WTC11 (cell line): ENCODE results near the gene FNBP1L. TPM values are rescaled to one million over a fixed set of nuclear protein-coding genes. Genes with fewer than 3 reads are reported as not detected.

Experiments used
- ATAC-seq: fragments of 200-7000 bp; cut with Tn5 transposase; 2 replicates; pipeline ENCODE4 v1.10.0; 2021; ENCODE audit warnings: mild to moderate bottlenecking, moderate library complexity
- CTCF ChIA-PET: fragments of 300-600 bp; sonication (Branson Sonifier 250); formaldehyde crosslinking; loops from one replicate; lab custom pipeline; 2021; ENCODE audit warnings: antibody characterized with exemption; lab: Charles Lee
- POLR2A ChIA-PET: fragments of 350-600 bp; sonication (Branson Sonifier 250); formaldehyde crosslinking; loops from one replicate; lab custom pipeline; 2021; ENCODE audit warnings: antibody characterized with exemption; lab: Charles Lee
- DNase-seq: peaks from one replicate; pipeline ENCODE4 v3.0.0; 2021; ENCODE audit warnings: low spot score
- H3K27ac Mint-ChIP-seq: 2 replicates; pipeline ENCODE4 v1.8.0; 2021; ENCODE audit warnings: mixed read lengths
- H3K27me3 Mint-ChIP-seq: 2 replicates; pipeline ENCODE4 v1.8.0; 2021; ENCODE audit warnings: low read depth, mild to moderate bottlenecking, moderate library complexity, mixed read lengths
- H3K36me3 Mint-ChIP-seq: 2 replicates; pipeline ENCODE4 v1.8.0; 2021; ENCODE audit warnings: mixed read lengths
- H3K4me1 Mint-ChIP-seq: 2 replicates; pipeline ENCODE4 v1.8.0; 2022; ENCODE audit warnings: mixed read lengths
- H3K4me3 Mint-ChIP-seq: 2 replicates; pipeline ENCODE4 v1.8.0; 2021; ENCODE audit warnings: mild to moderate bottlenecking, moderate library complexity, mixed read lengths
- H3K9me3 Mint-ChIP-seq: 2 replicates; pipeline ENCODE4 v1.8.0; 2021; ENCODE audit warnings: mixed read lengths
- E2F5 ChIP-seq: sonication (generic); formaldehyde crosslinking; IDR thresholded peaks from 2 replicates; pipeline ENCODE4 v1.8.1; 2022; ENCODE audit warnings: mild to moderate bottlenecking, moderate library complexity, missing genetic modification reagents
- ERG ChIP-seq: fragments of 250-450 bp; sonication (Bioruptor Pico); IDR thresholded peaks from 2 replicates; pipeline ENCODE4 v1.8.0; 2021; ENCODE audit warnings: mild to moderate bottlenecking
- FOXP1 ChIP-seq: sonication (generic); formaldehyde crosslinking; IDR thresholded peaks from 2 replicates; pipeline ENCODE4 v1.8.0; 2022; ENCODE audit warnings: missing genetic modification reagents, mild to moderate bottlenecking, moderate library complexity, borderline replicate concordance
- HMGXB4 ChIP-seq: sonication (generic); formaldehyde crosslinking; IDR thresholded peaks from 2 replicates; pipeline ENCODE4 v1.8.1; 2023; ENCODE audit warnings: mild to moderate bottlenecking, moderate library complexity, missing genetic modification reagents
- PRDM15 ChIP-seq: sonication (generic); formaldehyde crosslinking; IDR thresholded peaks from 2 replicates; pipeline ENCODE4 v1.8.0; 2022; ENCODE audit warnings: missing genetic modification reagents
- PREB ChIP-seq: sonication (generic); formaldehyde crosslinking; IDR thresholded peaks from 2 replicates; pipeline ENCODE4 v1.8.1; 2022; ENCODE audit warnings: mild to moderate bottlenecking, missing genetic modification reagents, moderate library complexity, borderline replicate concordance
- RELA ChIP-seq: sonication (generic); formaldehyde crosslinking; IDR thresholded peaks from 2 replicates; pipeline ENCODE4 v1.8.1; 2022; ENCODE audit warnings: missing genetic modification reagents, mild to moderate bottlenecking, borderline replicate concordance
- SP1 ChIP-seq: sonication (generic); formaldehyde crosslinking; conservative IDR thresholded peaks from 2 replicates; pipeline ENCODE4 v1.8.1; 2022; ENCODE audit warnings: missing genetic modification reagents
- TEAD4 ChIP-seq: sonication (generic); formaldehyde crosslinking; IDR thresholded peaks from 2 replicates; pipeline ENCODE4 v1.8.0; 2022; ENCODE audit warnings: mild to moderate bottlenecking, missing genetic modification reagents
- ZNF532 ChIP-seq: fragments of 250-450 bp; sonication (Bioruptor Pico); IDR thresholded peaks from 2 replicates; pipeline ENCODE4 v1.9.0; 2021; ENCODE audit warnings: mild to moderate bottlenecking, borderline replicate concordance
- total RNA-seq: library from RNA; stranded (reverse); gene quantifications from 3 replicates; pipeline ENCODE4 v1.2.3, GENCODE V29; 2021

Gene FNBP1L
- total RNA-seq, 1 experiment from 2014 or later = 79.1 TPM

- Mint-ChIP-seq H3K4me1 (peaks cover 54% of the 10 kb centered on the region), H3K9me3 (peaks cover 4% of the 10 kb centered on the region), H3K36me3 (peaks cover 14% of the 10 kb centered on the region), H3K27ac (peak overlapping the region; percentile 67; the same call in 1 of the 2 replicates), H3K4me3 (no peak overlapping the region), H3K27me3 (no peaks in the 10 kb centered on the region)
- ChIA-PET POLR2A (interaction anchor here (0.6 kb wide), 2 partner anchors 29 to 85 kb away, joined by 3 to 7 read pairs; no protein-coding TSS in a partner anchor), CTCF (interaction anchor here (1.5 kb wide), 1 partner anchor 154 kb away, joined by 4 read pairs; no protein-coding TSS in a partner anchor)
- TF ChIP-seq ZNF532 (CRISPR knock-in tag) = no peak
- TF ChIP-seq E2F5 (CRISPR knock-in tag) = no peak
- no peak for TF ChIP-seq RELA (CRISPR knock-in tag)
- TF ChIP-seq FOXP1 = no peak
- TF ChIP-seq SP1 = no peak
- no peak for TF ChIP-seq HMGXB4 (CRISPR knock-in tag)
- TF ChIP-seq PREB = no peak
- TF ChIP-seq ERG = no peak
- DNase-seq (no peak), ATAC-seq (no peak)
Measured at GRCh38 chr1:93459126-93459525, 11.2 kb downstream of the FNBP1L start.

GRCh38 chr1:93461236-93461635, 13.3 kb downstream of the FNBP1L start:
- no peak for DNase-seq
- H3K27me3 Mint-ChIP-seq = no peaks in the 10 kb centered on the region
- TF ChIP-seq PRDM15 (CRISPR knock-in tag) (no peak), SP1 (no peak), ERG (no peak), TEAD4 (CRISPR knock-in tag) (no peak)
- CTCF ChIA-PET = no interaction called here
- H3K4me3 Mint-ChIP-seq = no peak overlapping the region
- H3K4me1 Mint-ChIP-seq = peaks cover 46% of the 10 kb centered on the region
- POLR2A ChIA-PET = no interaction called here
- H3K36me3 Mint-ChIP-seq = peaks cover 27% of the 10 kb centered on the region
- peak overlapping the region; percentile 63; the same call in 1 of the 2 replicates for H3K27ac Mint-ChIP-seq
- no peak; the same call in 1 of the 2 replicates for ATAC-seq
- H3K9me3 Mint-ChIP-seq = peaks cover 16% of the 10 kb centered on the region
